CD4-positive, alpha-beta memory T cell (primary cell): ENCODE measurements around the gene GMDS. TPM values are rescaled to one million over a fixed set of nuclear protein-coding genes. Genes with fewer than 3 reads are reported as not detected.

Experiments
- CTCF ChIA-PET: fragments of 350-600 bp; sonication (Branson Sonifier 250); formaldehyde crosslinking; loops from one replicate; lab custom pipeline; 2021; ENCODE audit warnings: inconsistent platforms; ENCODE audit not compliant: partially characterized antibody; lab: Charles Lee
- POLR2A ChIA-PET: fragments of 350-600 bp; sonication (Branson Sonifier 250); formaldehyde crosslinking; loops from one replicate; lab custom pipeline; 2021; ENCODE audit not compliant: partially characterized antibody; lab: Charles Lee
- DNase-seq, 5 donors: peaks; one replicate each; pipeline versions ENCODE4 v3.0.0 to v3.0.0-alpha.2; 2020 to 2022; ENCODE audit warnings: mixed read lengths in 1 of 5
- H3K27ac ChIP-seq: one replicate; pipeline ENCODE4 v1.7.0; 2013; ENCODE audit warnings: low read depth, low read length
- H3K27me3 ChIP-seq: 2 replicates; pipeline ENCODE4 v1.7.0; 2013; ENCODE audit warnings: mild to moderate bottlenecking, low read length, moderate library complexity; ENCODE audit not compliant: insufficient read depth
- H3K36me3 ChIP-seq: 2 replicates; pipeline ENCODE4 v1.7.0; 2013; ENCODE audit warnings: mild to moderate bottlenecking, low read length, moderate library complexity; ENCODE audit not compliant: insufficient read depth
- H3K4me1 ChIP-seq: 2 replicates; pipeline ENCODE4 v1.7.0; 2013; ENCODE audit warnings: mild to moderate bottlenecking, low read length, moderate library complexity; ENCODE audit not compliant: insufficient read depth
- H3K4me3 ChIP-seq, 2 donors: one replicate each; pipeline ENCODE4 v1.7.0; 2013; ENCODE audit warnings: low read length in 2 of 2, mild to moderate bottlenecking in 1 of 2
- H3K9me3 ChIP-seq, 2 donors: one replicate each; pipeline ENCODE4 v1.7.0; 2013; ENCODE audit warnings: low read length in 2 of 2, control low read depth in 1 of 2; ENCODE audit not compliant: control insufficient read depth in 1 of 2
- H3K27ac Mint-ChIP-seq, 7 donors: one replicate each; pipeline ENCODE4 v1.8.0; 2020 to 2021; ENCODE audit warnings: mixed read lengths in 7 of 7, mild to moderate bottlenecking in 6 of 7, inconsistent platforms in 3 of 7, moderate library complexity in 3 of 7
- H3K27me3 Mint-ChIP-seq, 2 donors: one replicate each; pipeline ENCODE4 v1.8.0; 2020 to 2021; ENCODE audit warnings: mixed read lengths in 2 of 2
- H3K36me3 Mint-ChIP-seq, 2 donors: one replicate each; pipeline ENCODE4 v1.8.0; 2020 to 2021; ENCODE audit warnings: mixed read lengths in 2 of 2, inconsistent platforms in 1 of 2, mild to moderate bottlenecking in 1 of 2
- H3K4me1 Mint-ChIP-seq, 4 donors: one replicate each; pipeline ENCODE4 v1.8.0; 2020 to 2021; ENCODE audit warnings: mixed read lengths in 4 of 4, mild to moderate bottlenecking in 1 of 4
- H3K4me3 Mint-ChIP-seq, 8 donors: one replicate each; pipeline ENCODE4 v1.8.0; 2020 to 2021; ENCODE audit warnings: mixed read lengths in 8 of 8, mild to moderate bottlenecking in 7 of 8, moderate library complexity in 6 of 8, inconsistent platforms in 3 of 8
- H3K9me3 Mint-ChIP-seq, 8 donors: one replicate each; pipeline ENCODE4 v1.8.0; 2020 to 2021; ENCODE audit warnings: mixed read lengths in 8 of 8, mild to moderate bottlenecking in 5 of 8, inconsistent platforms in 3 of 8, moderate library complexity in 1 of 8
- intact Hi-C: fragments of 100-400 bp; cut with micrococcal nuclease; formaldehyde crosslinking; loops from one replicate; pipeline ENCODE4 v1.15.1; 2023
- polyA plus RNA-seq, 2 donors: library from polyadenylated mRNA; unstranded; fragments of 300-500 nt; fragmentation: Illumina TruSeq; gene quantifications; one replicate each; pipeline ENCODE4 v1.2.3, GENCODE V29; 2021
- total RNA-seq, 2 experiments: library from RNA; stranded (reverse); gene quantifications; one replicate each; pipeline ENCODE4 v1.2.3, GENCODE V29; 2021

GMDS gene
- total and polyA plus RNA-seq, 4 experiments from 2014 or later: 12.1 to 24.0 (median 15.2) TPM

DNA sequence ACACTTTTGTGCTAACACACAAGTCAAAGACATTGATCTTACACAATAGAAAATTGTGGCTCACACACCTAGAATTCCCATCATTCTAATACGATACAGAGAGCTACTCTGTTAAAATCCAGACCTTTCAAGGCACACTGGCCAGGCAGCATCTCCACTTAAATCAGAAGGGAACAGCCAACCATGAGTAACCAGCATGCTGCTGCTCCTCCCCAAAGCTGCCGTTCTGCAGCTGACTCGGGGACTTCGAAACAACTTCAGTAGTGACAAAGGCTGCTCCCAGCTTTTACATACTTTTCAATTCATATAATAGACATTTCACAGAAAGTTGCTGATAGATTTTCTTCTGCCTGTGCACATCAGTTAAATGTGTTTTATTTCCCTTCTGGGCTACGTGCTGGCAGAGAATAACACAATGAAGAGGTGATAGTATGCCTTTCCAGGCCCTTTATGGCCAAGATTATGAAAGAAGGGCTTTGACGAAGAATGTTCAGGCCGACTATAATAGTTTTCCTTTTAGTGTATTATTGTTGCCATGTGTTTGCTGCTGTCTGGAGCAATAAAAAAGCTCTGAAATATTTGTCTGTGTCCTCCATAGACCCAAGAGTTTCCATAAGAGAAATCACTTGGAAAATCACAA, 159.0 kb downstream of the GMDS start:
- Mint-ChIP-seq H3K36me3 (peaks cover 17 to 24% of the 10 kb centered on the region in 2 donors), H3K27ac (no peak overlapping the region), H3K9me3 (peaks cover 0 to 7% (median 1%) of the 10 kb centered on the region in 8 donors), H3K27me3 (no peaks in the 10 kb centered on the region), H3K4me1 (peaks cover 9 to 19% (median 12%) of the 10 kb centered on the region in 4 donors), H3K4me3 (no peak overlapping the region)
- intact Hi-C loops: no loop called here
- Histone ChIP-seq H3K27me3 (no peaks in the 10 kb centered on the region), H3K9me3 (no peaks in the 10 kb centered on the region), H3K36me3 (no peaks in the 10 kb centered on the region), H3K4me1 (no peaks in the 10 kb centered on the region), H3K4me3 (no peak overlapping the region), H3K27ac (no peak overlapping the region)
- ChIA-PET POLR2A (no interaction called here), CTCF (no interaction called here)
- DNase-seq: no peak

DNA sequence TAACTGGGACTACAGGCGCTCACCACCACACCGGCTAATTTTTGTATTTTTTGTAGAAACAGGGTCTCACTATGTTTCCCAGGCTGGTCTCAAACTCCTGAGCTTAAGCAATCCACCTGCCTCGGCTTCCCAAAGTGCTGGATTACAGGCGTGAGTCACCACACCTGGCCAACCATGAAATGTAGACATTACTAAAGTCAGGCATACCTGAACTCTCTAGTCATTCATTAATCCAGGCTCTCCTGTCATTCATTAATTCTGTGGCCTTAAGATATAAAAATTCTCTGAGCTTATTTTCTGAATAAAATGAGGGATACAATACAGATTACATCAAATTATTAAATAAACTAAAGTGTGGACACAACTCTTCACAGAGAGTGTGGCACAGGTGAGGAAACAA, 159.7 kb downstream of the GMDS start:
- no peaks in the 10 kb centered on the region for H3K36me3 ChIP-seq
- CTCF ChIA-PET: no interaction called here
- no peak overlapping the region for H3K4me3 ChIP-seq
- no peak overlapping the region for H3K27ac Mint-ChIP-seq
- intact Hi-C loops: no loop called here
- H3K36me3 Mint-ChIP-seq: peaks cover 19 to 23% of the 10 kb centered on the region in 2 donors
- H3K27me3 Mint-ChIP-seq: no peaks in the 10 kb centered on the region
- H3K4me3 Mint-ChIP-seq: no peak overlapping the region
- no peaks in the 10 kb centered on the region for H3K4me1 ChIP-seq
- no peak overlapping the region for H3K27ac ChIP-seq
- H3K27me3 ChIP-seq: no peaks in the 10 kb centered on the region
- H3K9me3 Mint-ChIP-seq: peaks cover 0 to 15% (median 2%) of the 10 kb centered on the region in 8 donors
- peaks cover 10 to 22% (median 14%) of the 10 kb centered on the region in 4 donors for H3K4me1 Mint-ChIP-seq
- DNase-seq: no peak
- POLR2A ChIA-PET: no interaction called here
- H3K9me3 ChIP-seq: no peaks in the 10 kb centered on the region

DNA sequence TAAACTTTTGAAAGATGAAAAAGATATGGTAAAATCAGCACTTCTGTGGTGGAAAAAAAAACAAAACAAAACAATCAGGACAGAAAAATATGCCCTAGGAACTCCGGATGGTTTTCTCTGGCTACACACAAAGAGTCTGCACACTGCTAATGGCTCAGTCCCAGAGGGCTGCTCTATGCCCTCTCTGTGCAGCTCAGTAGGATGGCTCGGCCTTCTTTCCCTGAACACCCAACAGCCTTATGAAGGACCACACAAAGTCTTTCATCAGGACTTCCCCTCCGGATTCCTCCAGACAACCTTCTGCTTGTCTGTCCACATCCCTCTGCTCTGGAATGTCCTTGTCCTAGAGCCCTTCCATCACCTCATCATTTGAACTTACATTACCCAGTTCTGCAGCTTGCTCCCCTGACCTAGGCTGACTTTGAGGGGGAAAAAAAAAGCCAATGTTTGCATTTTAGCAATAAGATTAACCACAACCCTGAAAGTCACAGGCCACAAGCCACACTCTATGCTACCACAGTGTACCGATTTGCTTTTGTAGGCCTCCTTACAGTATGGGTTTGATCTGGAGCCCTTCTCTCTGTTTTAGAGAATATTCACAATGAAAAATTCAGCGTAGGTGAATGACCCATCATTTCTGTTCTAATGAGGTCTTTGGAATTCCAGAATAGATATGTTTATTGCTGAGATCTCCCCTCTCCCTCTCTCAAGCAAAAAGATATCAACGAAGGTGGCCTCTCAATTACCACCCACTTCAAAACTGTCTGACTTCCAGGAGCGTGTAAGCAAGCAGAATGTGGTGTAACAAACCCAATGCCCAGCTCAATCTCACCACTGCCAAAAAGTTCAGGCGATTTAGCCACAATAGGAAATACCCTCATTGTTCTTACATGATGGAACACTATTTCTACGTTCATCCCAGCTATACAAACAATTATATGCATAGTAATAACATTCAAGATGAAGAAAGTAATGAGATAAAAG, 164.0 kb downstream of the GMDS start:
- Mint-ChIP-seq H3K27me3 (no peaks in the 10 kb centered on the region), H3K36me3 (peaks cover 21 to 35% of the 10 kb centered on the region in 2 donors), H3K4me1 (peaks cover 10 to 22% (median 16%) of the 10 kb centered on the region in 4 donors), H3K4me3 (peak overlapping the region in 4 of 8 donors; percentile 0 to 39 (median 14)), H3K27ac (no peak overlapping the region), H3K9me3 (peaks cover 4 to 50% (median 23%) of the 10 kb centered on the region in 8 donors)
- Histone ChIP-seq H3K27me3 (no peaks in the 10 kb centered on the region), H3K4me3 (no peak overlapping the region), H3K4me1 (no peaks in the 10 kb centered on the region), H3K36me3 (no peaks in the 10 kb centered on the region), H3K9me3 (no peaks in the 10 kb centered on the region), H3K27ac (no peak overlapping the region)
- ChIA-PET CTCF (no interaction called here), POLR2A (no interaction called here)
- no peak for DNase-seq
- intact Hi-C loops: no loop called here

DNA sequence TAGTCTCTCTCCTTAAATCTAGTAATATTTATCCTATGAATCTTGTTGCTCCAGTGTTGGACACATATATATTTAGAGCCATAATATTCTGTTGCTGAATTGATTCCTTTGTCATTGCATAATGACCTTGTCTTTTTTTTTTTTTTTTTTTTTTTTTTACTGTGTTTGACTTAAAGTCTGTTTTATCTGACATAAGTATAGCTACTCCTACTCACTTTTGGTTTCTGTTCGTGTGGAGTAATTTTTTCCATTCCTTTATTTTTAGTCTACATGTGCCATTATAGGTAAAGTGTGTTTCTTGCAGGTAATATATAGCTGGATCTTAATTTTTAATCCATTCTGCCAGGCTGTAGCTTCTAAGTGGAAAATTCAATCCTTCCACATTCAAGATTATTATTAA, 166.5 kb downstream of the GMDS start:
- CTCF ChIA-PET: interaction anchor here (0.6 kb wide), 2 partner anchors 40 to 246 kb away, joined by 3 to 5 read pairs; no protein-coding TSS in a partner anchor
- Mint-ChIP-seq H3K4me3 (no peak overlapping the region), H3K27ac (no peak overlapping the region), H3K27me3 (no peaks in the 10 kb centered on the region), H3K4me1 (peaks cover 10 to 22% (median 14%) of the 10 kb centered on the region in 4 donors), H3K9me3 (peaks cover 4 to 50% (median 23%) of the 10 kb centered on the region in 8 donors), H3K36me3 (peaks cover 21 to 30% of the 10 kb centered on the region in 2 donors)
- Histone ChIP-seq H3K27ac (no peak overlapping the region), H3K4me1 (no peaks in the 10 kb centered on the region), H3K27me3 (no peaks in the 10 kb centered on the region), H3K36me3 (no peaks in the 10 kb centered on the region), H3K4me3 (no peak overlapping the region), H3K9me3 (no peaks in the 10 kb centered on the region)
- intact Hi-C loops: no loop called here
- no peak for DNase-seq
- POLR2A ChIA-PET: no interaction called here

DNA sequence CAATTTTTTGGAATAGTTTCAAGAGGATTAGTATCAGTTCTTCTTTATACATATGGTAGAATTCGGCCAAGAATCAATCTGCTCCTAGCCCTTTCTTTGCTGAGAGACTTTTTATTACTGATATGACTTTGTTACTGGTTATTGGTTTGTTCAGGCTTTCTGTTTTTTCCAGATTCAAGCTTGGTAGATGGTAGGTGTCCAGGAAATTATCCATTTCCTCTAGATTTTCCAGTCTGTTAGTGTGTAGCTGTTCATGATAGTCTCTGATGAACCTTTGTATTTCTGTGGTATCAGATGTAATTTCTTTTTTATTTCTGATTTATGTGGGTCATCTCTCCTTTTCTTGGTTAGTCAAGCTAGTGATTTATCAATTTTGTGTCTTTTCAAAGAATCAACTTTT, 167.6 kb downstream of the GMDS start:
- Histone ChIP-seq H3K27ac (no peak overlapping the region), H3K4me1 (no peaks in the 10 kb centered on the region), H3K27me3 (no peaks in the 10 kb centered on the region), H3K9me3 (no peaks in the 10 kb centered on the region), H3K4me3 (no peak overlapping the region), H3K36me3 (no peaks in the 10 kb centered on the region)
- no peaks in the 10 kb centered on the region for H3K27me3 Mint-ChIP-seq
- no peak overlapping the region for H3K4me3 Mint-ChIP-seq
- no peak overlapping the region for H3K27ac Mint-ChIP-seq
- peaks cover 7 to 17% (median 13%) of the 10 kb centered on the region in 4 donors for H3K4me1 Mint-ChIP-seq
- no peak for DNase-seq
- ChIA-PET CTCF (no interaction called here), POLR2A (no interaction called here)
- intact Hi-C loops: no loop called here
- H3K9me3 Mint-ChIP-seq: peaks cover 4 to 50% (median 25%) of the 10 kb centered on the region in 8 donors
- H3K36me3 Mint-ChIP-seq: peaks cover 19 to 30% of the 10 kb centered on the region in 2 donors

DNA sequence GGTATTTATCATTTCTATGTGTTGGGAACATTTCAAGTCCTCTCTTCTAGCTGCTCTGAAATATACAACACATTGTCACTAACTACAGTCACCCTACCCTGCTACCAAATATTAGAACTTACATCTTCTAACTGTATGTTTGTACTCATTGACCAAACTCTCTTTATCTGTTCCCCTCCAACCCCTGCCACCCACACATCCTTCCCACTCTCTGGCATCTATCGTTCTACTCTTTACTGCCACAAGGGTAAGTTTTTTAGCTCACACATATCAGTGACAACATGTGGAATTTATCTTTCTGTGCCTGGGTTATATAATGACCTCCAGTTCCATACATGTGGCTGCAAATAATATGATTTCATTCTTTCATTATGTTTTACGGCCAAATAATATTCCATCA, 171.9 kb downstream of the GMDS start:
- DNase-seq: no peak
- ChIA-PET POLR2A (no interaction called here), CTCF (no interaction called here)
- no peak overlapping the region for H3K27ac Mint-ChIP-seq
- Histone ChIP-seq H3K9me3 (no peaks in the 10 kb centered on the region), H3K27ac (no peak overlapping the region), H3K27me3 (no peaks in the 10 kb centered on the region), H3K4me3 (no peak overlapping the region), H3K36me3 (no peaks in the 10 kb centered on the region), H3K4me1 (no peaks in the 10 kb centered on the region)
- no peaks in the 10 kb centered on the region for H3K4me1 Mint-ChIP-seq
- peaks cover 11 to 23% of the 10 kb centered on the region in 2 donors for H3K36me3 Mint-ChIP-seq
- no peaks in the 10 kb centered on the region for H3K27me3 Mint-ChIP-seq
- H3K4me3 Mint-ChIP-seq: no peak overlapping the region
- intact Hi-C loops: no loop called here
- H3K9me3 Mint-ChIP-seq: peaks cover 6 to 32% (median 14%) of the 10 kb centered on the region in 8 donors

DNA sequence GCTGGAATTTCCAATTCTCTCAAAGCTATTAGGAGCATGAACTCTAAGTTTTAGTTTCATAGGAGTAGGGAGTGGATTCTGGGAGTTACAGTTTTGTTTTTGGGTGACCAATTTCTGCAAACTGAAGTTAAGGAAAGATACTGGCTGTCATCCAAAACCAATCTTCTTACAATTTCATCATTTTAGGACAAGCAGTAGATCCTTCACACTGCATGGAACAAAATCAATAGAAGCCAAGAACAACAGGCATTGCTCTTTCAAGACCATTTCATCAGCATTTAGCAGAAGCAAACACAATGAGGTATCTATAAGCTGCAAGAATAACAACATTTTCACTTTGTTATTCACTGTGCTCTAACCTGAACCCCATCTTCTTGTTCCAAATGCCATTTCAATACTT, 173.0 kb downstream of the GMDS start:
- Mint-ChIP-seq H3K4me1 (no peaks in the 10 kb centered on the region), H3K4me3 (no peak overlapping the region), H3K9me3 (peaks cover 3 to 23% (median 7%) of the 10 kb centered on the region in 8 donors), H3K27me3 (no peaks in the 10 kb centered on the region), H3K27ac (no peak overlapping the region), H3K36me3 (peaks cover 8 to 17% of the 10 kb centered on the region in 2 donors)
- H3K27me3 ChIP-seq: no peaks in the 10 kb centered on the region
- no peak for DNase-seq
- intact Hi-C loops: no loop called here
- CTCF ChIA-PET: no interaction called here
- no peaks in the 10 kb centered on the region for H3K36me3 ChIP-seq
- no peaks in the 10 kb centered on the region for H3K4me1 ChIP-seq
- H3K27ac ChIP-seq: no peak overlapping the region
- H3K4me3 ChIP-seq: no peak overlapping the region
- POLR2A ChIA-PET: no interaction called here
- H3K9me3 ChIP-seq: no peaks in the 10 kb centered on the region
